ENCODE data around the gene JAZF1. TPM values are rescaled to one million over a fixed set of nuclear protein-coding genes. Genes with fewer than 3 reads are reported as not detected.

JAZF1 gene
- total and polyA plus RNA-seq, 2 of the 8 experiments (the other 6 are each of a cell fraction or from before 2014, with no cell fraction given), result 2.6 to 21.8 TPM

- TF ChIP-seq SP4 (IDR thresholded peaks at IDR 0.05; ENCODE audit: low read length) (no peak), TEAD4 (IDR thresholded peaks at IDR 0.05; ENCODE audit: low read depth, low read length) (no peak), KDM1A (IDR thresholded peaks at IDR 0.05; ENCODE audit: borderline replicate concordance, low read length) (no peak), RFX5 (IDR thresholded peaks at IDR 0.05; ENCODE audit: borderline replicate concordance, low read depth, low read length) (no peak), USF2 (IDR thresholded peaks at IDR 0.05; ENCODE audit: low read length) (no peak), KDM5A (IDR thresholded peaks at IDR 0.05; ENCODE audit: low read length) (no peak)
- Histone ChIP-seq H3K9ac (replicated peaks in 1 of 4; ENCODE audit: extremely low read depth in 1 of 4, low read depth in 3 of 4, low read length in 3 of 4) (no peak overlapping the region), H3K4me3 (ENCODE audit: extremely low read depth in 1 of 4, insufficient read depth in 2 of 4, low read depth in 3 of 4, low read length in 4 of 4) (no peak overlapping the region), H2BK120ac (replicated peaks; ENCODE audit: low read depth, low read length) (no peak overlapping the region), H4K5ac (ENCODE audit: insufficient read length, low read depth, low read length) (no peak overlapping the region), H3K79me1 (ENCODE audit: low read depth, low read length) (no peaks in the 10 kb centered on the region), H4K8ac (ENCODE audit: extremely low read depth, insufficient read depth, low read length) (no peak overlapping the region), H2BK12ac (ENCODE audit: low read depth, low read length) (no peak overlapping the region), H3K4me2 (ENCODE audit: insufficient read depth in 1 of 2, low read depth in 2 of 2, low read length in 2 of 2) (no peak overlapping the region), H3K23me2 (ENCODE audit: low read depth, low read length) (no peaks in the 10 kb centered on the region), H3K79me2 (ENCODE audit: control insufficient read depth in 1 of 2, insufficient read depth in 2 of 2, low read length in 2 of 2) (no peaks in the 10 kb centered on the region), H2BK5ac (ENCODE audit: low read depth, low read length) (no peak overlapping the region), H2AK5ac (ENCODE audit: low read depth, low read length) (no peak overlapping the region), H2BK15ac (ENCODE audit: low read length) (no peak overlapping the region), H2BK20ac (ENCODE audit: low read length) (no peak overlapping the region), H4K91ac (replicated peaks; ENCODE audit: insufficient read length, low read length) (no peak overlapping the region), H2AFZ (ENCODE audit: low read length) (no peak overlapping the region), H4K20me1 (replicated peaks in 1 of 2; ENCODE audit: control insufficient read depth in 1 of 2, insufficient read depth in 2 of 2, low read length in 2 of 2) (peaks cover 0 to 1% of the 10 kb centered on the region in 2 experiments), H3K27ac (ENCODE audit: low read depth, low read length) (no peak overlapping the region), H3K27me3 (replicated peaks in 1 of 4; ENCODE audit: control insufficient read depth in 3 of 4, extremely low read depth in 1 of 4, insufficient read depth in 3 of 4, low read length in 3 of 4) (no peaks in the 10 kb centered on the region), H3K4ac (replicated peaks; ENCODE audit: insufficient read length, low read depth, low read length) (no peak overlapping the region), H3K23ac (ENCODE audit: insufficient read length) (no peak overlapping the region), H3K18ac (ENCODE audit: extremely low read depth, low read length) (no peak overlapping the region), H3K56ac (replicated peaks; ENCODE audit: insufficient read length, low read depth, low read length) (no peak overlapping the region), H3K9me3 (ENCODE audit: insufficient read depth in 2 of 2, low read depth in 1 of 2, low read length in 1 of 2) (no peaks in the 10 kb centered on the region), H3K14ac (ENCODE audit: insufficient read length) (no peak overlapping the region), H3K36me3 (ENCODE audit: control insufficient read depth in 2 of 4, insufficient read depth in 4 of 4, low read length in 3 of 4) (no peaks in the 10 kb centered on the region), H3K4me1 (replicated peaks in 1 of 4; ENCODE audit: control insufficient read depth in 3 of 4, insufficient read depth in 4 of 4, low read length in 3 of 4) (peaks cover 0 to 7% (median 1%) of the 10 kb centered on the region in 4 experiments; a peak in 5 of 7 replicates)
- no peak for FAIRE-seq
- no peak for DNase-seq (ENCODE audit: low read depth in 1 of 2, low spot score in 2 of 2)
- ChIA-PET POLR2A (ENCODE audit: partially characterized antibody) (interaction anchor here (1.2 to 1.5 kb wide), 2 partner anchors 17 to 19 kb away, joined by 3 read pairs; no protein-coding TSS in a partner anchor), CTCF (ENCODE audit: partially characterized antibody) (interaction anchor here (0.6 to 0.7 kb wide), 2 partner anchors 65 to 315 kb away, joined by 3 to 4 read pairs; no protein-coding TSS in a partner anchor)
- 90% methylated on average over 6 of the region's 6 CpGs; no CpG with 5 or more reads in 1 of the 2 experiments for WGBS, 2 experiments (ENCODE audit: extremely low coverage in 1 of 2, insufficient coverage in 1 of 2, insufficient read length in 1 of 2, insufficient replicate concordance in 2 of 2, low coverage in 1 of 2, low lambda C conversion rate in 2 of 2, missing lambda C conversion rate in 1 of 2)
These were observed 308.7 kb downstream of the JAZF1 start for GRCh38 chr7:27871866-27872265.

All from H1 (cell line).